ENCODE data around the gene SLC28A1. TPM values are rescaled to one million over a fixed set of nuclear protein-coding genes. Genes with fewer than 3 reads are reported as not detected.

SLC28A1 gene
- total and polyA plus RNA-seq, 2 donors (not counting 1 experiment from before 2014, with no cell fraction given): not detected

GRCh38 chr15:84840255-84840654 lies 44.2 kb upstream of the SLC28A1 start:
- no peaks in the 10 kb centered on the region for H3K4me1 ChIP-seq (ENCODE audit: control insufficient read depth in 2 of 2, insufficient read depth in 2 of 2, low read length in 2 of 2)
- TF ChIP-seq CTCF (IDR thresholded peaks at IDR 0.05) (no peak), EZH2 (IDR thresholded peaks at IDR 0.05; ENCODE audit: borderline replicate concordance, insufficient read depth, low read depth, low read length, poor library complexity, severe bottlenecking) (no peak)
- H3K4me2 ChIP-seq (replicated peaks; ENCODE audit: low read depth, low read length, poor library complexity, severe bottlenecking): no peak overlapping the region
- no peaks in the 10 kb centered on the region for H3K9me3 ChIP-seq (ENCODE audit: control extremely low read depth in 1 of 3, control insufficient read depth in 2 of 3, insufficient read depth in 1 of 3, low read length in 2 of 3)
- no peaks in the 10 kb centered on the region for H3K79me2 ChIP-seq (ENCODE audit: control insufficient read depth, insufficient read depth, low read length)
- H3K4me3 Mint-ChIP-seq: no peak overlapping the region
- no peak overlapping the region for H3K27ac ChIP-seq (ENCODE audit: low read length in 2 of 2)
- no peak overlapping the region for H3K9ac ChIP-seq (ENCODE audit: low read length)
- H3K36me3 ChIP-seq (replicated peaks in 1 of 2; ENCODE audit: control extremely low read depth in 1 of 2, control insufficient read depth in 1 of 2, extremely low read depth in 1 of 2, insufficient read depth in 2 of 2, low read length in 1 of 2): no peaks in the 10 kb centered on the region
- ATAC-seq (ENCODE audit: low read depth) (no peak), DNase-seq (no peak)
- H2AFZ ChIP-seq (ENCODE audit: insufficient read depth, low read depth, low read length, poor library complexity, severe bottlenecking): no peak overlapping the region
- H3K27me3 ChIP-seq (replicated peaks in 1 of 4; ENCODE audit: control extremely low read depth in 1 of 4, control insufficient read depth in 3 of 4, insufficient read depth in 4 of 4, low read length in 3 of 4): no peaks in the 10 kb centered on the region
- 87% methylated on average over 10 of the region's 10 CpGs for WGBS (ENCODE audit: insufficient coverage)
- no peak overlapping the region for H3K27ac Mint-ChIP-seq
- no peak overlapping the region for H3K4me3 ChIP-seq (ENCODE audit: control extremely low read depth in 1 of 5, extremely low read depth in 1 of 5, insufficient read depth in 1 of 5, low read depth in 2 of 5, low read length in 4 of 5)
- CTCF ChIA-PET: no interaction called here
- H3K9me3 Mint-ChIP-seq (ENCODE audit: insufficient read depth): no peaks in the 10 kb centered on the region
- POLR2A ChIA-PET: no interaction called here
- H3K4me1 Mint-ChIP-seq: no peaks in the 10 kb centered on the region
- peaks cover 23% of the 10 kb centered on the region for H3K27me3 Mint-ChIP-seq
- intact Hi-C loops (cut with micrococcal nuclease): no loop called here
- no peaks in the 10 kb centered on the region for H4K20me1 ChIP-seq (ENCODE audit: control insufficient read depth, insufficient read depth, low read length, poor library complexity, severe bottlenecking)

- Histone ChIP-seq H3K79me2 (ENCODE audit: control insufficient read depth, insufficient read depth, low read length) (no peaks in the 10 kb centered on the region), H3K4me1 (ENCODE audit: control insufficient read depth in 2 of 2, insufficient read depth in 2 of 2, low read length in 2 of 2) (no peaks in the 10 kb centered on the region), H2AFZ (ENCODE audit: insufficient read depth, low read depth, low read length, poor library complexity, severe bottlenecking) (no peak overlapping the region), H3K9me3 (ENCODE audit: control extremely low read depth in 1 of 3, control insufficient read depth in 2 of 3, insufficient read depth in 1 of 3, low read length in 2 of 3) (no peaks in the 10 kb centered on the region), H3K4me2 (replicated peaks; ENCODE audit: low read depth, low read length, poor library complexity, severe bottlenecking) (no peak overlapping the region), H4K20me1 (ENCODE audit: control insufficient read depth, insufficient read depth, low read length, poor library complexity, severe bottlenecking) (no peaks in the 10 kb centered on the region), H3K27ac (ENCODE audit: low read length in 2 of 2) (no peak overlapping the region), H3K4me3 (ENCODE audit: control extremely low read depth in 1 of 5, extremely low read depth in 1 of 5, insufficient read depth in 1 of 5, low read depth in 2 of 5, low read length in 4 of 5) (no peak overlapping the region), H3K27me3 (replicated peaks in 1 of 4; ENCODE audit: control extremely low read depth in 1 of 4, control insufficient read depth in 3 of 4, insufficient read depth in 4 of 4, low read length in 3 of 4) (no peaks in the 10 kb centered on the region), H3K9ac (ENCODE audit: low read length) (no peak overlapping the region), H3K36me3 (replicated peaks in 1 of 2; ENCODE audit: control extremely low read depth in 1 of 2, control insufficient read depth in 1 of 2, extremely low read depth in 1 of 2, insufficient read depth in 2 of 2, low read length in 1 of 2) (no peaks in the 10 kb centered on the region)
- Mint-ChIP-seq H3K4me3 (no peak overlapping the region), H3K4me1 (no peaks in the 10 kb centered on the region), H3K27me3 (peaks cover 18% of the 10 kb centered on the region), H3K9me3 (ENCODE audit: insufficient read depth) (no peaks in the 10 kb centered on the region), H3K27ac (no peak overlapping the region)
- ChIA-PET CTCF (interaction anchor here (1.1 kb wide), 1 partner anchor 87 kb away, joined by 3 read pairs; no protein-coding TSS in a partner anchor), POLR2A (no interaction called here)
- WGBS (ENCODE audit: insufficient coverage): 93% methylated on average over 10 of the region's 12 CpGs
- no peak for ATAC-seq (ENCODE audit: low read depth)
- no peak for DNase-seq
- intact Hi-C loops (cut with micrococcal nuclease): no loop called here
- TF ChIP-seq EZH2 (IDR thresholded peaks at IDR 0.05; ENCODE audit: borderline replicate concordance, insufficient read depth, low read depth, low read length, poor library complexity, severe bottlenecking) (no peak), CTCF (IDR thresholded peaks at IDR 0.05) (no peak)
Observed at GRCh38 chr15:84840741-84841429, 43.6 kb upstream of the SLC28A1 start.

Measured in B cell (primary cell).